ENCODE results near the gene WFS1. TPM values are rescaled to one million over a fixed set of nuclear protein-coding genes. Genes with fewer than 3 reads are reported as not detected.

WFS1 gene
- total RNA-seq, 2 experiments from 2014 or later: 1.8 to 2.8 TPM

DNA sequence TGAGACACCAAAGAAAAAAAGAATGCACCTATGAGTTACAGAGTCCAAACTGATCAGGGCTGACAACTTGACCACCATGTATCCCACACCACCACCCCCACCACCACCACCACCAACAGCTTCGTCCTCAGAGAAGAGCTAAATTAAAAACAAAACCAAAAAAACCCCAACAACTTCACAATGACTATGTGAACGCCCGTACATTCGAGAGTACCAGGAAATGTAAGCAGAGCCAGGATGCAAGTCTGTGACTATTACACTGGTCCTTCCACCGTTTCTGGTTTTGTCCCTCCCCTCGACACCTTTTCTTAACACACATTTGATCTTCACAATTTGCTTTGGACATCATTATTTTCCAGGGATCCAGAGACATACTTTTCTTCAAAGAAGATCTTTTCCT is 51.0 kb downstream of the WFS1 start:
- ChIA-PET POLR2A (no interaction called here), CTCF (interaction anchor here (1.3 to 2.5 kb wide), 2 partner anchors 11 to 70 kb away, joined by 3 to 8 read pairs; no protein-coding TSS in a partner anchor)
- DNase-seq: no peak
- no peak overlapping the region for H3K4me3 Mint-ChIP-seq
- TF ChIP-seq, protein P1, sequence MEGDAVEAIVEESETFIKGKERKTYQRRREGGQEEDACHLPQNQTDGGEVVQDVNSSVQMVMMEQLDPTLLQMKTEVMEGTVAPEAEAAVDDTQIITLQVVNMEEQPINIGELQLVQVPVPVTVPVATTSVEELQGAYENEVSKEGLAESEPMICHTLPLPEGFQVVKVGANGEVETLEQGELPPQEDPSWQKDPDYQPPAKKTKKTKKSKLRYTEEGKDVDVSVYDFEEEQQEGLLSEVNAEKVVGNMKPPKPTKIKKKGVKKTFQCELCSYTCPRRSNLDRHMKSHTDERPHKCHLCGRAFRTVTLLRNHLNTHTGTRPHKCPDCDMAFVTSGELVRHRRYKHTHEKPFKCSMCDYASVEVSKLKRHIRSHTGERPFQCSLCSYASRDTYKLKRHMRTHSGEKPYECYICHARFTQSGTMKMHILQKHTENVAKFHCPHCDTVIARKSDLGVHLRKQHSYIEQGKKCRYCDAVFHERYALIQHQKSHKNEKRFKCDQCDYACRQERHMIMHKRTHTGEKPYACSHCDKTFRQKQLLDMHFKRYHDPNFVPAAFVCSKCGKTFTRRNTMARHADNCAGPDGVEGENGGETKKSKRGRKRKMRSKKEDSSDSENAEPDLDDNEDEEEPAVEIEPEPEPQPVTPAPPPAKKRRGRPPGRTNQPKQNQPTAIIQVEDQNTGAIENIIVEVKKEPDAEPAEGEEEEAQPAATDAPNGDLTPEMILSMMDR (IDR thresholded peaks at IDR 0.05): no peak
- no peak for ATAC-seq
- intact Hi-C loops (cut with micrococcal nuclease): no loop called here
- H3K36me3 Mint-ChIP-seq (ENCODE audit: low read depth): no peaks in the 10 kb centered on the region
- no peak overlapping the region for H3K27ac Mint-ChIP-seq
- H3K9me3 Mint-ChIP-seq: no peaks in the 10 kb centered on the region
- H3K27me3 Mint-ChIP-seq: peaks cover 22% of the 10 kb centered on the region
- H3K4me1 Mint-ChIP-seq (ENCODE audit: low read depth): peaks cover 5% of the 10 kb centered on the region

DNA sequence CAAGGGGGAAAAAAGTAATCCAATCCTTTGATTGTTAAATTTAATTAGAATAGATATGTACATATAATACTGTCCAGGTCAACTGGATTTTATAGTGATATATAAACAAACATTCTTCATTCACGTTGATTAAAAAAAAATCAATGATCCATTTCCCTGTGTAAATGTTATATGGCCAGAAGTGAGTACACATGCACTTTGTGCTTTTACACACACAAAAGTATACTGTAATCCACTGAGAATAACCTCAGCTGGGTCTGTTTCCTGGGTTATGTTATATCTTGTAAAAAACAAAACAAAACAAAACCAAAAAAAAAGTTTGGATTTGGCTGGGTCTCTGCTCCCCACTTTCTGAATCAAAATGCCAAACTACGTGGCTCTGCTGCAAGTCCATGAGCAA is 51.7 kb downstream of the WFS1 start:
- Mint-ChIP-seq H3K9me3 (no peaks in the 10 kb centered on the region), H3K4me3 (no peak overlapping the region), H3K27ac (no peak overlapping the region), H3K4me1 (ENCODE audit: low read depth) (peaks cover 5% of the 10 kb centered on the region), H3K27me3 (peaks cover 26% of the 10 kb centered on the region), H3K36me3 (ENCODE audit: low read depth) (no peaks in the 10 kb centered on the region)
- DNase-seq (no peak), ATAC-seq (no peak)
- intact Hi-C loops (cut with micrococcal nuclease): no loop called here
- ChIA-PET POLR2A (no interaction called here), CTCF (interaction anchor here (2.5 kb wide), 1 partner anchor 10 kb away, joined by 8 read pairs; no protein-coding TSS in a partner anchor)
- TF ChIP-seq, protein P1 (IDR thresholded peaks at IDR 0.05): no peak

DNA sequence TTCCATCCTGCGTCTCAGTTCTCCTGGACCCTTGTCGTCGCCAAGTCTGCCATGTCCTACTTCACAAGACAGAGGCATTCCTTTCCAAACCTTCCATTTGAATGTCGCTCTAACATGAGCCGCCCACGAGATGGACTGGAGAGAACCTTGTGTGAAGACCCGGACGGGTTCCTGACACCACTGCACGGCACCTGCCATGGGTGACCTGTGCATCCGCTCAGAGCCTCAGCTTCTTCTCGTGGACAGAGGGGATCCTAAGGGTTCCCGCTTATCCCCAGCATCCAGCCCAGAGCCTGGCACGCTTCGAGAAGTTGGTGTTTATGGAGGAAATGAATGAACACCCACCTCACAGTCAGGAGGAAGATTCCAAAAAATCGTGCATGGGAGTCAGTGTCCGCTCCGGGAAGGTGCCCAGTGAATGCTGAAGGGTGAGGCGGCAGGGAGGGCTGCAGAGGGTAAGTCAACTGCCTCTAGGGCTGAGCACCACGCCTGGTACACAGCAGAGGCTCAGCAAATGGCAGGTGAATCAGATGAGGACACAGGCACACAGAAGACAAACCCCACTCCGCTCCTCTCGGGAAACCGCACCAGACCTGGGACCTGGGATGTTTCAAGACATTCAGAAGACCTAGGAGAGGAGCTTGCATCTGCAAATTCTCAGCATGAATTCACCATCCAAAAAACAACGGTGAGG is 52.6 kb downstream of the WFS1 start:
- DNase-seq (no peak), ATAC-seq (no peak)
- Mint-ChIP-seq H3K4me3 (no peak overlapping the region), H3K36me3 (ENCODE audit: low read depth) (no peaks in the 10 kb centered on the region), H3K27me3 (peaks cover 26% of the 10 kb centered on the region), H3K4me1 (ENCODE audit: low read depth) (peaks cover 5% of the 10 kb centered on the region), H3K9me3 (no peaks in the 10 kb centered on the region), H3K27ac (no peak overlapping the region)
- CTCF ChIA-PET: interaction anchor here (1.7 to 3.8 kb wide), 2 partner anchors 9 to 72 kb away, joined by 4 to 24 read pairs; no protein-coding TSS in a partner anchor
- POLR2A ChIA-PET: no interaction called here
- TF ChIP-seq, protein P1 (IDR thresholded peaks at IDR 0.05): no peak
- intact Hi-C loops (cut with micrococcal nuclease): no loop called here

DNA sequence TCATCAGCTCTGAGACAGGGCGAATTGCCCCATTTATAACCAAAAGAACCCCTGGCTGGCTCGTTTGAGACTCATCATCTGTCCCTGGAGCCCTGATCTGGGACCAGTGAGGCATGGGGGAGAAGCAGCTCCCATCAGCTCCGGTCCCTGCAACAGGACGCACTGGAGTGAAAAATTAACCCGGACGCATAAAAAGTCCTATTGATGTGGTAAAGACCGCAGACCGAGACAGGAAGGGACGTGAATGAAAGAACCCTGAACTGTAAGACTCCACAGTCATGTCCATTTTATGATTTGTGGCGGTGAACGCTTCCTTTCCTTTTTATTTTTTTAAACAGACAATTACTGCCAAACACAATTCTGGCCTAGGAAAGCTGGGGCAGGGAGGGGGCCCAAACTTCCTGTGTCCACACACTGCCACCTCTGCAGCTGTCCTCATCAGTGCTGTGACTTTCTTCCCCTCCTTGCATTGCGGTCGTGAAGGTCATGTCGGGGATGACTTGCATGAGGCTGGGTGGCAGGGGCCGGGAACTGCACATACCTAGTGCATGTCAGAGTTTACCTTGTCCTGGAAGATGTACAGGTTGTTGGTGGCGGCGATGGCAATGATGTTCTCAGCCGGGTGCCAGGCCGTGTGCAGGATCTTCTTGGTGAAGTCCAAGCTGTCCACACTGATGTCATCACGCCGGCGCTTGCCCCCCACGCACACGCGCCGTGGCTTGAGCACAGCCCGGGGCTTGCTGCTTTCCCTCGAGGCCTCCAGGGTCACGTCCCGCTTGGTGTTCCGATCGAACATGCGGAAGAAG is 53.3 kb downstream of the WFS1 start:
- DNase-seq: no peak
- H3K9me3 Mint-ChIP-seq: no peaks in the 10 kb centered on the region
- ATAC-seq: no peak
- no peak overlapping the region for H3K4me3 Mint-ChIP-seq
- TF ChIP-seq, protein P1 (IDR thresholded peaks at IDR 0.05): no peak
- intact Hi-C loops (cut with micrococcal nuclease): no loop called here
- CTCF ChIA-PET: interaction anchor here (1.7 to 3.8 kb wide), 2 partner anchors 8 to 73 kb away, joined by 4 to 24 read pairs; no protein-coding TSS in a partner anchor
- no peaks in the 10 kb centered on the region for H3K36me3 Mint-ChIP-seq (ENCODE audit: low read depth)
- peaks cover 5% of the 10 kb centered on the region for H3K4me1 Mint-ChIP-seq (ENCODE audit: low read depth)
- H3K27me3 Mint-ChIP-seq: peaks cover 26% of the 10 kb centered on the region
- POLR2A ChIA-PET: no interaction called here
- no peak overlapping the region for H3K27ac Mint-ChIP-seq

Measured in activated CD8-positive, alpha-beta T cell treated with anti-CD3 and anti-CD28 coated beads for 36 hours (primary cell).